Measurements from ENCODE around the gene CFAP157.

Gene CFAP157

GRCh38 chr9:127706836-127707241, at the start of gene CFAP157:
Gene CFAP157, plus strand, starts transcription at chr9:127706988. Its CDS starts 44 bp downstream, at chr9:127707032.
- no peak for TF ChIP-seq CTCF (IDR thresholded peaks at IDR 0.05; ENCODE audit: low read depth, low read length, missing control alignments)
- no peak for DNase-seq (ENCODE audit: low read depth)
- no peak within 1 kb of the TSS for H3K4me3 ChIP-seq (ENCODE audit: low read depth, low read length)

GRCh38 chr9:127658428-127658827, 48.4 kb upstream of the CFAP157 start:
- no peak overlapping the region for H3K4me3 ChIP-seq (ENCODE audit: low read depth, low read length)
- TF ChIP-seq CTCF (IDR thresholded peaks at IDR 0.05; ENCODE audit: low read depth, low read length, missing control alignments): no peak
- DNase-seq (ENCODE audit: low read depth): no peak

GRCh38 chr9:127660886-127661741, 45.7 kb upstream of the CFAP157 start:
- DNase-seq (ENCODE audit: low read depth): no peak
- no peak for TF ChIP-seq CTCF (IDR thresholded peaks at IDR 0.05; ENCODE audit: low read depth, low read length, missing control alignments)
- H3K4me3 ChIP-seq (ENCODE audit: low read depth, low read length): no peak overlapping the region

GRCh38 chr9:127662617-127663016, 44.2 kb upstream of the CFAP157 start:
- no peak overlapping the region for H3K4me3 ChIP-seq (ENCODE audit: low read depth, low read length)
- no peak for DNase-seq (ENCODE audit: low read depth)
- TF ChIP-seq CTCF (IDR thresholded peaks at IDR 0.05; ENCODE audit: low read depth, low read length, missing control alignments): no peak

GRCh38 chr9:127664324-127664677, 42.5 kb upstream of the CFAP157 start:
- TF ChIP-seq CTCF (IDR thresholded peaks at IDR 0.05; ENCODE audit: low read depth, low read length, missing control alignments): no peak
- no peak overlapping the region for H3K4me3 ChIP-seq (ENCODE audit: low read depth, low read length)
- no peak for DNase-seq (ENCODE audit: low read depth)

GRCh38 chr9:127664678-127665507, 41.9 kb upstream of the CFAP157 start:
- no peak for DNase-seq (ENCODE audit: low read depth)
- no peak for TF ChIP-seq CTCF (IDR thresholded peaks at IDR 0.05; ENCODE audit: low read depth, low read length, missing control alignments)
- H3K4me3 ChIP-seq (ENCODE audit: low read depth, low read length): no peak overlapping the region
